ENCODE measurements around the gene QSER1.
"Not testable (repeated sequence)": the region's sequence is repeated elsewhere in the genome, so short reads cannot be mapped to it uniquely, and the experiment has no call there.

QSER1 gene

GRCh38 chr11:32892355-32893092 lies at the start of gene QSER1:
QSER1 (plus strand) TSS chr11:32892811; CDS start chr11:32893126, 315 bp downstream.
- peak; percentile 59 to 72 for DNase-seq

DNA sequence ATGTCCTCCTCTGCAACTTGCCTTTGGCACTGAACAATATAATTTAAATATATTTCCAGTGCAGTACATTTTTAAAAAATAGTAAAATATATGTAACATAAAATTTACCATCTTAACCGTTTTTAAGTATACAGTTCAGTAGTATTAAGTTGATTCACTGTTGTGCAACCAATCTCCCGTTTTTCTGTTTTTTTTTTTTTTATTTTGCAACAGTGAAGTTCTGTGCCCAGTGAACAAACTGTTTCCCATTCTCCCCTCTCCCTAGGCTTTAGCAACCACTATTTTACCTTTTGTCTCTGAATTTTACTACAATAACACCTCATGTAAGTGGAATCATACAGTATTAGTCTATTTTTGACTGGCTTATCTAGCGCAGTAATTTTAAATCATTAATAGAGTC lies 49.1 kb upstream of the QSER1 start:
- no peak for DNase-seq

- DNase-seq, result no peak
Measured at GRCh38 chr11:32847511-32847910, 45.1 kb upstream of the QSER1 start.

DNA sequence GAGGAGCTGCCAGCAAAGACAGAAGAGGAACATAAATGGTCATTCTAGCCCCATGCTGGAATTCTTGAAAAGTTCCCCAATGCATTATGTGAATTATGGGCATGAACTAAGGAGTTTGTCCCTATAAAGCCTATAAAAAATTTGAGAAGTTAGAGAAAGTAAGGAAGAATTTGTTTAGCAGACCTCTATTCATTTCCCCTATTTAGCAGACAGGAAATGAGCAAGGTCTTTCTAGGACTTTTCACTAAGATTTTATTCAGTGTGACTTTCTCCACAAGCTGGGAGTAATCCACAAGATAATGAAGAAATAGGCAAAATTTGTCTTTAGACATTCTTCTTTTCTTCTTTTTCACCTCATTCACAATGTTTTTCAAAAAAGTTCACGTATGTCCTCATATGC lies 42.9 kb upstream of the QSER1 start:
- no peak for DNase-seq

DNA sequence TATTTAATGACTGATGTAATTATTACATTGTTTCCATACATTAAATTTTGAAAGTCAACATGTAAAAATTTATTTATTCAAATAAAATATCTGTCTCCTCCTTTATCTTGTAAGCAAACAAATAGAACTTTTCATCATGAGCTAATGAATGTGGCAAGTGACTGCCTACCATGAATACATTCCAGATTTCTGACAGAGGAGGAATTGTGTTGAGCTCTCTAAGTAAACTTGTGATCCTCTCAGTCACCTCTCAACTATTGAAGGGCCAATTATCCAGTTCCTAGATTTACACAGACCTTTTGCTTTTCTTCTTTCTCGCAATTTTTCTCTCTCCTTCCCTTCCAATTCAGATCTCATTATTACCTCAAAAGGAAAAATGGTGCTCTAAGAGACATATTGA lies 41.4 kb upstream of the QSER1 start:
- DNase-seq, result no peak

DNA sequence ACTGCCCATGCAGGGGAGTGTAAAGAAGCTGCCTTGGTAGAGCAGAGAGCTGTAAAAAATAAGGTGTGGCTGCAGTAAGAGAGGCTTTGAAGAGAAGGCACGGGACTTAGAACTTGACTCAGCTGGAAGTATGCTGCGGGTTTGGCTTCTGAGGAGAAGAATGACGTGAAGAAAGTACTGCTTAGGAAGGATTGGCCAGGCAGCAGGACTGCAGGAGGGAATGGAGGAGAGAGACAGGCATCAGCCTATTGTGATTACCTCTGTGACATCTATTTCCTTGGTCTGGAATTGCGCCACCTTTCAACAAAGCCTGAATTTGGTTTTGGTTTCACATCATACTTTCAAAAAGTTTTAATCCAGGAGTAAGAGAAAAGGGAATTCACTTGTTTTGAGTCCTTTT lies 40.4 kb upstream of the QSER1 start:
- no peak for DNase-seq

DNA sequence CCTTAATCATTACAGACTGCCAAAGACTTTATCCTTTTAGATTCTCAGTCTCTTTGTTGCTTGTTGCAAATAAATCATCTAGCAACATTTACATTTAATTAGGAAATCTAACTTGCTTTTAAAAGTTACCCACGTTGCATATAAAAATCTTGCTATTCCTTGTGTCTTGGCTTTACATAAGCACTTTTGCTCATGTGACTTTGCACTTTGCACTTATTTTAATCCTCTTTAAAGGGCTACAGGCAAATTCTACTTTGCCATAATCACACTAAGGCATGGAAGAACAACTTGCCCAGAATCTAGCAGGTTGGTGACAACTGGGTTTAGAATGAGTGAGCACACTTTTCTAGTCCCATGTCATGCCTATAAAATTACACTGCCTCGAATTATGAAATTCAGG lies 37.0 kb upstream of the QSER1 start:
- DNase-seq, result no peak

GRCh38 chr11:32858731-32859130 lies 33.9 kb upstream of the QSER1 start:
- no peak for DNase-seq

DNA sequence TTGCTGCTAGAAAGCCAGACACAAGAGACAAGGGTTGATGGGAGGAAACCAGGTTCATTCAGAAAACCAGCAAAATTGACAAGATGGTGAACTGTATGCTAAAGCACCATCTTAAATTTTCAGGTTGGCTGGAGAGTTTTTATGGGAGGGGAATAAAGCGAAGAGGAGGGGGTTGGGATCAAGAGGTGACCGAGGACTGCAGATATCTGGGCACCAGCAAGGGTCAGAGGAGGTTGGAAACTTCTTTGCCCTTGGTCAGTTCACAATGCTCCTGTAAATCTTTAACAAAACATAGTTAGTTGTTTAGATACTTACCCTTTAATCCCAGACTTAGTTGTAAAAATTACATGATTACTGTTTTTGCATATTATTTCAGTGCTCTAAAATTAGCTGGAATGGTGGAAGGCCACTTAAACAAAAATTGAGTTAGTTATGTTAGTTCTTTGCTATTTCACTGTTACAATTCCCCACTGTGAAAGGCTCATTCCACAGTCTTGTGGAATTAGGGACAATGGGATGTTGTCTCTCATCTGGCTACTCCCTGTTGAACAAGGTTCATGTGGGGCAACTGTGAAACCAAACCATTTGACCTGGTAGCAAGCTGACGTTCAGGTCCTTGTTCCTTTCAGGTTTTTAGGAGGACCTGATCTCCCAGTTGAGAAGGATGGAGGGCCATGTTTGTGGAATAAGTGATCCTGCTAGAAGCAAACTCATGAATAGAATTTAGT lies 30.6 kb upstream of the QSER1 start:
- DNase-seq, result no peak

DNA sequence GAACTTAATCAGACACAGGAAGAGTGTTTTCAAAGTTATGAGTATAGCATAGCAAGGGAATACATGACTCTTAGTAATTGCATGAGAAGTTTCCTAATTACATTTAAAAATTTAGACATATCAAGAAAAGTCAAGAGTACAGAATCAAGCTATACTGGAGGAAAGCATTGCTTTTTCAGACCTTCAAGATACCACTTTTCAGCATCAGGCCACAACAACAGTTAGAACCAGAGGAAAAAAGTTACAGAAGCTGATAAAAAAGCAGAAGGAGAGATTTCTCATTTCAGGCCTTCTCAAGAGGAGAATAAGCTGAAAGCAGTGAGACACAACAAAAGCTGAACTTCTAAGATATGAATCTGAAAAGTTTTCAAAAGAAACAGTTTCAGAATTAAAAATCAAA lies 28.1 kb upstream of the QSER1 start:
- DNase-seq, result no peak

- not testable (repeated sequence) for DNase-seq
Measured at GRCh38 chr11:32868752-32869151, 23.9 kb upstream of the QSER1 start.

- DNase-seq, result peak; percentile 11 to 19
Measured at GRCh38 chr11:32870676-32871075, 21.9 kb upstream of the QSER1 start.

DNA sequence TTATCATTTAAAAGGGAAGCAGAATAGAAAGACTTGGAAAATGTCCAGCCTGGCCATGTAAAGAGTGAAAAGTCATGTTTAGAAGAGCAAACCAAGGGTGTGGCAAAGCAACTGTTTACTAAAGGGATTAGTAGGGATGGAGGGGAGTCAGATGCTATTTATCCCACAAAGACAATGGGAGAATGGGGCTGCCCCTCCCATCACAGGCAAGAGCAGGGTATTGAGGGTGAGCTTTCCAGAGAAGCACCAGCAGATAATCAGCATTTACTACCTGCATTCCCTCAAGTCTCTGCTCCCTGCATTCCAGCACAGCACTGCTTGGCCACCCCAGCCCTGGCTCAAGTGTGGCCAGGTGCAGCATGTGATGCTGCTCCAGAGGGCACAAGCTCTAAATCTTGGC lies 18.5 kb upstream of the QSER1 start:
- no peak for DNase-seq

DNA sequence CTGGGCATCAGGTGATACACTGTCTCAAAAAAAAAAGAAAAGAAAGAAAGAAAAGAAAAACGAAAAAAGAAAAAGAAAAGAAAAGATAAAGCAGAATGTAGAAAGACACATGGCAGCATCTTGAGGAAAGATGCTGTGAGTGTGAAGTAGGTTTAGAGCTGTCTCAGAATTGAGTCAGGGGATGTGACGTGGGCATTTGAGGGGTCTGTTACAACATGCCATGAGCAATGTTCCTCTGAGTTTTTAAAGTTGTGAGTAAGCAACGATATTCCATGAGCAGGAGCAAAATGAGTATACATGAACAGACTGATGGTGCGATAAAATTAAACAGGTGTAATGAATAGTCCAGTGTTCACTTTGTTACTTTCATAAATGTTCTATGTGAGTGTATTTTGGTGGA lies 11.3 kb upstream of the QSER1 start:
- no peak for DNase-seq

GRCh38 chr11:32883421-32883820 lies 9.2 kb upstream of the QSER1 start:
- no peak for DNase-seq

- DNase-seq, result no peak
Measured at GRCh38 chr11:32884023-32884422, 8.6 kb upstream of the QSER1 start.

GRCh38 chr11:32884770-32885384 lies 7.7 kb upstream of the QSER1 start:
- no peak for DNase-seq

GRCh38 chr11:32885556-32885955 lies 7.1 kb upstream of the QSER1 start:
- no peak for DNase-seq

DNA sequence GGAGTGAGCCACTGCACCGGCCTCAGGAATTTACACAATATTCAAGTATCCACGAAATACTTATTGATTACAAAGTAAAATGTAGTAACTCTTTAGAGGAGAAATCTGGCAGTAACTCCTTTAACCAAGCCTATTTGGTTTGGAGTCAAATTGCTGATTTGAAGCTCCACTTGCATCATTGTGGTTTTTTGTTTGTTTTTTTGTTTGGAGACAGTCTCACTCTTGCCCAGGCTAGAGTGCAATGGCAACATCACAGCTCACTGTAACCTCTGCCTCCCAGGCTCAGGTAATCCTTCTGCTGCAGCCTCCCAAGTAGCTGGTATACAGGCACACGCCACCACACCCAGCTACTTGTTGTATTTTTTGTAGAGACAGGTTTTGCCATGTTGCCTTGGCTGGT lies 6.4 kb upstream of the QSER1 start:
- no peak for DNase-seq

DNA sequence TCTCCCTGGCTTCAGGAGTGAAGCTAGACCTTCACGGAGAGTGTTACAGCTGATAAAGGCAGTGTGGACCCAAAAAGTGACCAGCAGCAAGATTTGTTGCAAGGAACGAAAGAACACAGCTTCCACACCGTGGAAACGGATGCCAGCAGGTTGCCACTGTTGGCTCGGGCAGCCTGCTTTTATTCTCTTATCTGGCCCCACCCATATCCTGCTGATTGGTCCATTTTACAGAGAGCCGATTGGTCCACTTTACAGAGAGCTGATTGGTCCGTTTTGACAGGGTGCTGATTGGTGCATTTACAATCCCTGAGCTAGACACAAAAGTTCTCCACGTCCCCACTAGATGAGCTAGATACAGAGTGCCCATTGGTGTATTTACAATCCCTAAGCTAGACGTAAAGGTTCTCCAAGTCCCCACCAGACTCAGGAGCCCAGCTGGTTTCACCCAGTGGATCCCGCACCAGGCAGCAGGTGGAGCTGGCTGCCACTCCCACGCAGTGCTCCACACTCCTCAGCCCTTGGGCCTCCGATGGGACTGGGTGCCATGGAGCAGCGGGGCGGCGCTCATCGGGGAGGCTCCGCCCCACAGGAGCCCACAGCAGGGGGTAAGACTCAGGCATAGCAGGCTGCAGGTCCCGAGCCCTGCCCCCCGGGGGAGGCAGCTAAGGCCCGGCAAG lies 4.8 kb upstream of the QSER1 start:
- not testable (repeated sequence) for DNase-seq

DNA sequence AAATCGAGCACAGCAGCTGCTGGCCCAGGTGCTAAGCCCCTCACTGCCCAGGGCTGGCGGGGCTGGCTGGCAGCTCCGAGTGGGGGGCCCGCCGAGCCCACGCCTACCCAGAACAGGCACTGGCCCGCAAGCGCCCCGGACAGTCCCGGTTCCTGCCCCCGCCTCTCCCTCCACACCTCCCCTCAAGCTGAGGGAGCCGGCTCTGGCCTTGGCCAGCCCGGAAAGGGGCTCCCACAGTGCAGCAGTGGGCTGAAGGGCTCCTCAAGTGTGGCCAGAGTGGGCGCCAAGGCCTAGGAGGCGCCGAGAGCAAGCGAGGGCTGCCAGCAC lies 4.3 kb upstream of the QSER1 start:
- not testable (repeated sequence) for DNase-seq

DNA sequence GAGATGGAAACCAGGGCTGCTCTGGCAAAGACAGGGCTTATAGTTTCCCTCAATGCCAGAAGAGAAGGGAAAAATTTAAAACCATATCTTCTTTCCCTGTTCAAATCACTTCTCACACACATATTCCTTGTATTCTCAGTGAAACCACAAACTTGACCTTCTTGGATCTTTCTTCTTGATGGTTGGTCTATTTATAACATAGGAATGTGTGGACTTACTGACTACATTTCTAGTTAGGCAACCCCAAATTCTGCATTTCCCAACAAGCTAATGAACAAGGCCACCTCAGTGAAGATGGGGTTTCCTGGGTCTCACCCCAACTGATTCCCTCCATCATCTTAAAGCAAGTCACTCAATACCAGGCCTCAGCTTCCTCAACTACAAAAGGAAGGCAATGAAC lies 3.8 kb upstream of the QSER1 start:
- no peak for DNase-seq

DNA sequence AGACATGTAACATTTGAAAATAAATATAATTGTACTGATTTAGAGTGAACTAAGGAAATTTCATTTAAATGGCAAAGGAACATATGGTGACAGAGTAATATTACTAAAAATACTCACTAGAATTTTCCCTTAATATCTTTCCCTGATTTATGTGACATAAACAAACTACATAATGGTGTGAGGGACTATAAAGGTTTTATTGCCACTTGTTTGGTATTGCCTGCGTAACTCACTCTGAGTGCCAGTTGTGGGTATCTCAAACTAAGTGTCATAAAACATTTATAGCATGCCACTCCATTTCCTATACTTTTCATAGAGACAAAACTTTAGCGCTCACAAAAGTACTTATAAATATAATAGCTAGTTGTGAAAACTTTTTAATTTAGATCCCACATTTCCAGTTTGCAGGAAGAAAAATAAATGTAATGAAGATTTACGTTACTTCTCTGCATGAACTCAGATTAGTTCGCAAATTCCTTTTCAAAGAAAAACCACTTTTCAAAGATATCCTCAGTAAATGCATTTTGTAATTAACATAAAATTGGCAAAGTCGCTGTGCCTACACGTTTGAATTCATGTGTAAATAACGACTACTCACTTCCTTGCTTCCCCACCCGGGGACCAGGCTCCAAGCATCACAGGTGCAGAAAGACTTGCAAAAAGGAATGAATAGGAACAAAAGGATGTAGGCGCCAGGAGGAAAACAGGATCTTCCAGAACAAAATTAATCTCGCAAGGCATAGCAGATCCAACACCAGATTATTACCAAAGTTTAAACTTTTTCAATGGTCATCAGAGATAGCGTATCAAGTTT lies 1.6 kb upstream of the QSER1 start:
- DNase-seq, result no peak

Measured in stimulated activated CD4-positive, alpha-beta T cell treated with anti-CD3 and anti-CD28 coated beads, Interleukin-4, amount 100 ng/mL, for 4 hours (primary cell).